RWPE1 (cell line): ENCODE results near the gene PPP3CA.

ENCODE experiments used
- CTCF ChIA-PET: fragments of 350-600 bp; sonication (Branson Sonifier 250); formaldehyde crosslinking; extraction: SDS; loops from one replicate; lab custom pipeline; 2021; lab: Yijun Ruan, JAX
- POLR2A ChIA-PET: fragments of 400-600 bp; formaldehyde crosslinking; extraction: SDS; loops from one replicate; lab custom pipeline; 2020; ENCODE audit warnings: antibody characterized with exemption; ENCODE audit not compliant: low non-redundant PET; lab: Yijun Ruan, JAX
- DNase-seq: peaks from one replicate; pipeline ENCODE4 v3.0.0; 2012; ENCODE audit warnings: low spot score
- H3K27ac ChIP-seq: fragments of 450-650 bp; 2 replicates; pipeline ENCODE4 v1.5.1; 2017
- CTCF ChIP-seq: fragments of 450-650 bp; conservative IDR thresholded peaks from 2 replicates; pipeline ENCODE4 v1.5.1; 2017; ENCODE audit warnings: low read depth, mild to moderate bottlenecking

The PPP3CA gene

GRCh38 chr4:101019313-101019712 is 328.0 kb downstream of the PPP3CA start:
- no peak overlapping the region for H3K27ac ChIP-seq
- ChIA-PET POLR2A (no interaction called here), CTCF (interaction anchor here (0.6 kb wide), 1 partner anchor 923 kb away, joined by 3 read pairs; no protein-coding TSS in a partner anchor)
- no peak for DNase-seq
- TF ChIP-seq CTCF = no peak

- DNase-seq = no peak
- TF ChIP-seq CTCF = no peak
- ChIA-PET CTCF (no interaction called here), POLR2A (no interaction called here)
- H3K27ac ChIP-seq = no peak overlapping the region
Observed at GRCh38 chr4:101018836-101019235, 328.5 kb downstream of the PPP3CA start.

GRCh38 chr4:101014417-101014816 is 332.9 kb downstream of the PPP3CA start:
- no peak for TF ChIP-seq CTCF

GRCh38 chr4:101010987-101011386 is 336.3 kb downstream of the PPP3CA start:
- CTCF ChIA-PET = no interaction called here
- TF ChIP-seq CTCF = no peak
- DNase-seq = no peak
- no peak overlapping the region for H3K27ac ChIP-seq
- POLR2A ChIA-PET = no interaction called here

More at GRCh38 chr4:101014417-101014816, 332.9 kb downstream of the PPP3CA start:
- H3K27ac ChIP-seq = no peak overlapping the region
- ChIA-PET POLR2A (no interaction called here), CTCF (no interaction called here)
- no peak for DNase-seq

- TF ChIP-seq CTCF = no peak
- CTCF ChIA-PET = interaction anchor here (0.6 kb wide), 1 partner anchor 564 kb away, joined by 3 read pairs; no protein-coding TSS in a partner anchor
- no peak overlapping the region for H3K27ac ChIP-seq
- DNase-seq = no peak
- POLR2A ChIA-PET = no interaction called here
Observed at GRCh38 chr4:101009471-101009870, 337.9 kb downstream of the PPP3CA start.

GRCh38 chr4:101008503-101008902 is 338.8 kb downstream of the PPP3CA start:
- H3K27ac ChIP-seq = no peak overlapping the region
- POLR2A ChIA-PET = no interaction called here
- TF ChIP-seq CTCF = no peak
- CTCF ChIA-PET = interaction anchor here (0.7 kb wide), 1 partner anchor 14 kb away, joined by 4 read pairs; no protein-coding TSS in a partner anchor
- no peak for DNase-seq

GRCh38 chr4:101005659-101006058 is 341.7 kb downstream of the PPP3CA start:
- ChIA-PET CTCF (no interaction called here), POLR2A (no interaction called here)
- TF ChIP-seq CTCF = no peak
- H3K27ac ChIP-seq = no peak overlapping the region
- no peak for DNase-seq
